Measurements from ENCODE around the gene NRG3.

DNA sequence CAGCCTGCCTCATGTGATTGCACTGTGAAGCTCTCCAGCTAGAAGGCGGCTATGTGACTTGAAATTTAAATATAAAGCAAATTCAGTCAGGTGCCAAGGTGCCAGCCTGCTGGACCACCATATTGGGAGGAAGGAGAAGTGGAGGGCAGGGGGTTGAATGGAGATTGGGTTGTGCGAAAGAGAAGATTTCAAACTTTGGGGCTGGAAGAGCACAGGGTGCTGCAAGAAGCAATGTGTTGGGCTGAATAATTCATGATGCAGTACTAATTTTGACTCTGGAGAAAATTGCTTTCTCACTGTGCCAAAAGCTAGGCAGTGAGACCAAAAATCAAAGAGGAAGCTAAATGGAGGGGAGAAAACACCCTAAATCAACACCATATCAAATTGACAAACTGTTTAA lies 335.3 kb downstream of the NRG3 start:
- TF ChIP-seq, protein P1, sequence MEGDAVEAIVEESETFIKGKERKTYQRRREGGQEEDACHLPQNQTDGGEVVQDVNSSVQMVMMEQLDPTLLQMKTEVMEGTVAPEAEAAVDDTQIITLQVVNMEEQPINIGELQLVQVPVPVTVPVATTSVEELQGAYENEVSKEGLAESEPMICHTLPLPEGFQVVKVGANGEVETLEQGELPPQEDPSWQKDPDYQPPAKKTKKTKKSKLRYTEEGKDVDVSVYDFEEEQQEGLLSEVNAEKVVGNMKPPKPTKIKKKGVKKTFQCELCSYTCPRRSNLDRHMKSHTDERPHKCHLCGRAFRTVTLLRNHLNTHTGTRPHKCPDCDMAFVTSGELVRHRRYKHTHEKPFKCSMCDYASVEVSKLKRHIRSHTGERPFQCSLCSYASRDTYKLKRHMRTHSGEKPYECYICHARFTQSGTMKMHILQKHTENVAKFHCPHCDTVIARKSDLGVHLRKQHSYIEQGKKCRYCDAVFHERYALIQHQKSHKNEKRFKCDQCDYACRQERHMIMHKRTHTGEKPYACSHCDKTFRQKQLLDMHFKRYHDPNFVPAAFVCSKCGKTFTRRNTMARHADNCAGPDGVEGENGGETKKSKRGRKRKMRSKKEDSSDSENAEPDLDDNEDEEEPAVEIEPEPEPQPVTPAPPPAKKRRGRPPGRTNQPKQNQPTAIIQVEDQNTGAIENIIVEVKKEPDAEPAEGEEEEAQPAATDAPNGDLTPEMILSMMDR (IDR thresholded peaks at IDR 0.05; ENCODE audit: low read depth, low read length, poor library complexity, severe bottlenecking), result no peak
- no peak for TF ChIP-seq EZH2phosphoT487 (IDR thresholded peaks at IDR 0.05; ENCODE audit: borderline replicate concordance, low read length)

Measured in DOHH2 (cell line).